WTC11 (cell line): Measurements from ENCODE around the gene GNB5. TPM values are rescaled to one million over a fixed set of nuclear protein-coding genes. Genes with fewer than 3 reads are reported as not detected.

ENCODE experiments used
- ATAC-seq: fragments of 200-7000 bp; cut with Tn5 transposase; 2 replicates; pipeline ENCODE4 v1.10.0; 2021; ENCODE audit warnings: mild to moderate bottlenecking, moderate library complexity
- CTCF ChIA-PET: fragments of 300-600 bp; sonication (Branson Sonifier 250); formaldehyde crosslinking; loops from one replicate; lab custom pipeline; 2021; ENCODE audit warnings: antibody characterized with exemption; lab: Charles Lee
- POLR2A ChIA-PET: fragments of 350-600 bp; sonication (Branson Sonifier 250); formaldehyde crosslinking; loops from one replicate; lab custom pipeline; 2021; ENCODE audit warnings: antibody characterized with exemption; lab: Charles Lee
- DNase-seq: peaks from one replicate; pipeline ENCODE4 v3.0.0; 2021; ENCODE audit warnings: low spot score
- H3K27ac Mint-ChIP-seq: 2 replicates; pipeline ENCODE4 v1.8.0; 2021; ENCODE audit warnings: mixed read lengths
- H3K27me3 Mint-ChIP-seq: 2 replicates; pipeline ENCODE4 v1.8.0; 2021; ENCODE audit warnings: low read depth, mild to moderate bottlenecking, moderate library complexity, mixed read lengths
- H3K36me3 Mint-ChIP-seq: 2 replicates; pipeline ENCODE4 v1.8.0; 2021; ENCODE audit warnings: mixed read lengths
- H3K4me1 Mint-ChIP-seq: 2 replicates; pipeline ENCODE4 v1.8.0; 2022; ENCODE audit warnings: mixed read lengths
- H3K4me3 Mint-ChIP-seq: 2 replicates; pipeline ENCODE4 v1.8.0; 2021; ENCODE audit warnings: mild to moderate bottlenecking, moderate library complexity, mixed read lengths
- H3K9me3 Mint-ChIP-seq: 2 replicates; pipeline ENCODE4 v1.8.0; 2021; ENCODE audit warnings: mixed read lengths
- ATF1 ChIP-seq: sonication (generic); formaldehyde crosslinking; IDR thresholded peaks from 2 replicates; pipeline ENCODE4 v1.8.1; 2023; ENCODE audit warnings: mild to moderate bottlenecking, moderate library complexity, missing genetic modification reagents
- ATF3 ChIP-seq: sonication (generic); formaldehyde crosslinking; conservative IDR thresholded peaks from 2 replicates; pipeline ENCODE4 v1.8.1; 2022; ENCODE audit warnings: mild to moderate bottlenecking, missing genetic modification reagents
- ELF4 ChIP-seq: sonication (generic); formaldehyde crosslinking; IDR thresholded peaks from 2 replicates; pipeline ENCODE4 v1.8.1; 2022; ENCODE audit warnings: low read depth, mild to moderate bottlenecking, moderate library complexity, missing genetic modification reagents
- ESRRA ChIP-seq: sonication (generic); formaldehyde crosslinking; IDR thresholded peaks from 2 replicates; pipeline ENCODE4 v1.8.1; 2022; ENCODE audit warnings: mild to moderate bottlenecking, missing genetic modification reagents, borderline replicate concordance
- FOXK1 ChIP-seq: sonication (generic); formaldehyde crosslinking; IDR thresholded peaks from 2 replicates; pipeline ENCODE4 v1.8.0; 2022; ENCODE audit warnings: mild to moderate bottlenecking, moderate library complexity, missing genetic modification reagents
- FOXP1 ChIP-seq: sonication (generic); formaldehyde crosslinking; IDR thresholded peaks from 2 replicates; pipeline ENCODE4 v1.8.0; 2022; ENCODE audit warnings: missing genetic modification reagents, mild to moderate bottlenecking, moderate library complexity, borderline replicate concordance
- IRF1 ChIP-seq: sonication (generic); formaldehyde crosslinking; IDR thresholded peaks from 2 replicates; pipeline ENCODE4 v1.8.0; 2023; ENCODE audit warnings: missing genetic modification reagents
- IRF2 ChIP-seq: sonication (generic); formaldehyde crosslinking; IDR thresholded peaks from 2 replicates; pipeline ENCODE4 v1.8.0; 2022; ENCODE audit warnings: low read depth, missing genetic modification reagents, borderline replicate concordance
- KAT7 ChIP-seq: sonication (generic); formaldehyde crosslinking; IDR thresholded peaks from 2 replicates; pipeline ENCODE4 v1.8.1; 2023; ENCODE audit warnings: missing genetic modification reagents, mild to moderate bottlenecking, borderline replicate concordance
- MLX ChIP-seq: sonication (generic); formaldehyde crosslinking; IDR thresholded peaks from 2 replicates; pipeline ENCODE4 v1.8.1; 2023; ENCODE audit warnings: mild to moderate bottlenecking, missing genetic modification reagents, moderate library complexity
- SMAD3 ChIP-seq: sonication (generic); formaldehyde crosslinking; IDR thresholded peaks from 2 replicates; pipeline ENCODE4 v1.8.0; 2022; ENCODE audit warnings: missing genetic modification reagents, mild to moderate bottlenecking, borderline replicate concordance
- TCF7 ChIP-seq: sonication (generic); formaldehyde crosslinking; IDR thresholded peaks from 2 replicates; pipeline ENCODE4 v1.8.0; 2022; ENCODE audit warnings: mild to moderate bottlenecking, low read depth, missing genetic modification reagents, moderate library complexity
- TEAD1 ChIP-seq: sonication (generic); formaldehyde crosslinking; IDR thresholded peaks from 2 replicates; pipeline ENCODE4 v1.8.0; 2022; ENCODE audit warnings: mild to moderate bottlenecking, missing genetic modification reagents
- ZNF263 ChIP-seq: sonication (generic); formaldehyde crosslinking; IDR thresholded peaks from 2 replicates; pipeline ENCODE4 v1.8.1; 2022; ENCODE audit warnings: low read depth, mild to moderate bottlenecking, moderate library complexity, missing genetic modification reagents
- total RNA-seq: library from RNA; stranded (reverse); gene quantifications from 3 replicates; pipeline ENCODE4 v1.2.3, GENCODE V29; 2021
- TF ChIP-seq, protein P1 (sequence below): sonication (generic); formaldehyde crosslinking; IDR thresholded peaks from 2 replicates; pipeline ENCODE4 v1.8.1; 2022; ENCODE audit warnings: mild to moderate bottlenecking, moderate library complexity, missing genetic modification reagents
- TF ChIP-seq, protein P2 (sequence below): sonication (generic); formaldehyde crosslinking; IDR thresholded peaks from 2 replicates; pipeline ENCODE4 v1.8.0; 2022; ENCODE audit warnings: mild to moderate bottlenecking, missing genetic modification reagents
- TF ChIP-seq, protein P3 (sequence below): sonication (generic); formaldehyde crosslinking; IDR thresholded peaks from 2 replicates; pipeline ENCODE4 v1.8.0; 2022; ENCODE audit warnings: mild to moderate bottlenecking, missing genetic modification reagents
- TF ChIP-seq, protein P4 (sequence below): fragments of 250-450 bp; sonication (Bioruptor Pico); IDR thresholded peaks from 2 replicates; pipeline ENCODE4 v1.9.0; 2021; ENCODE audit warnings: mild to moderate bottlenecking
- TF ChIP-seq, protein P5 (sequence below): sonication (generic); formaldehyde crosslinking; IDR thresholded peaks from 2 replicates; pipeline ENCODE4 v1.8.1; 2022; ENCODE audit warnings: missing genetic modification reagents, borderline replicate concordance
- TF ChIP-seq, protein P6 (sequence below): fragments of 250-450 bp; sonication (Bioruptor Pico); IDR thresholded peaks from 2 replicates; pipeline ENCODE4 v1.9.0; 2021; ENCODE audit warnings: mild to moderate bottlenecking

GNB5 gene
- total RNA-seq, 1 experiment from 2014 or later = 37.0 TPM

DNA sequence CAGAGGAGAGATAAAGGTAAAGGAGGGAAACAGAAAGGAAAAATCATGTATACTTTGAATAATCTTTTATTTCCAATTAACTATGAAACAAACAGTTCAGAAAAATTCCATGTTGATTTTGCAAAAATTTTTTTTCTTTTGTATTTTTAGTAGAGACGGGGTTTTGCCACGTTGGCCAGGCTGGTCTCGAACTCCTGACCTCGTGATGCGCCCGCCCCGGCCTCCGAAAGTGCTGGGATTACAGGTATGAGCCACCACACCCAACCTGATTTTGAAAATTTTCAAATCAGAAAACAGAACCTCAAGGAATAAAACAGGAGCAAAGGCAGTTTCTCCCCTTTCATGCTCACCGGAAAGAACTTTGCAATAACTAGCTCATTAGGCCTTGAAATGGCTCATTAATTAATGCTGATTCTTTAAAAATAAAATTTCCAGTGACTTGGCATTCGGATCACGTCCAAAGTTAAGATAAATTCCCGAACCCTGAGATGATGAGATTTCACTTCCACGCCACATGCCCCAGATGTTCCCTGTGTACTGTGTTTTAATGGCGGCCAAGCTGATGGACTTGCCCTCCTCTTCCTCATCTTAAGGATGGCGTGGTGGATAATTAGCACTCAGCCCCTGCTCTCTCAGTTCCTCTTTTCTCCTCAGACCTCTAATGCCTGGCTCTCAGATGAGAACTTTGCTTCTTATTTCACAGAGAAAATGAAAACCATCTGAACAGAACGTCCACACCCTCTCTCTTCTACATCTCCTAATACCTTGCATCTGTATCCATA is 89.5 kb downstream of the GNB5 start:
- Mint-ChIP-seq H3K27ac (no peak overlapping the region), H3K36me3 (no peaks in the 10 kb centered on the region), H3K4me1 (peaks cover 4% of the 10 kb centered on the region; the same call in 1 of the 2 replicates), H3K4me3 (no peak overlapping the region), H3K9me3 (no peaks in the 10 kb centered on the region), H3K27me3 (peaks cover 4% of the 10 kb centered on the region; the same call in 1 of the 2 replicates)
- ChIA-PET CTCF (interaction anchor here (0.6 kb wide), 1 partner anchor 94 kb away, joined by 6 read pairs; no protein-coding TSS in a partner anchor), POLR2A (no interaction called here)
- TF ChIP-seq, protein P1, sequence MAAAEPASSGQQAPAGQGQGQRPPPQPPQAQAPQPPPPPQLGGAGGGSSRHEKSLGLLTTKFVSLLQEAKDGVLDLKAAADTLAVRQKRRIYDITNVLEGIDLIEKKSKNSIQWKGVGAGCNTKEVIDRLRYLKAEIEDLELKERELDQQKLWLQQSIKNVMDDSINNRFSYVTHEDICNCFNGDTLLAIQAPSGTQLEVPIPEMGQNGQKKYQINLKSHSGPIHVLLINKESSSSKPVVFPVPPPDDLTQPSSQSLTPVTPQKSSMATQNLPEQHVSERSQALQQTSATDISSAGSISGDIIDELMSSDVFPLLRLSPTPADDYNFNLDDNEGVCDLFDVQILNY (CRISPR knock-in tag) = no peak
- TF ChIP-seq, protein P2, sequence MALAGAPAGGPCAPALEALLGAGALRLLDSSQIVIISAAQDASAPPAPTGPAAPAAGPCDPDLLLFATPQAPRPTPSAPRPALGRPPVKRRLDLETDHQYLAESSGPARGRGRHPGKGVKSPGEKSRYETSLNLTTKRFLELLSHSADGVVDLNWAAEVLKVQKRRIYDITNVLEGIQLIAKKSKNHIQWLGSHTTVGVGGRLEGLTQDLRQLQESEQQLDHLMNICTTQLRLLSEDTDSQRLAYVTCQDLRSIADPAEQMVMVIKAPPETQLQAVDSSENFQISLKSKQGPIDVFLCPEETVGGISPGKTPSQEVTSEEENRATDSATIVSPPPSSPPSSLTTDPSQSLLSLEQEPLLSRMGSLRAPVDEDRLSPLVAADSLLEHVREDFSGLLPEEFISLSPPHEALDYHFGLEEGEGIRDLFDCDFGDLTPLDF (CRISPR knock-in tag) = no peak
- TF ChIP-seq KAT7 (CRISPR knock-in tag) (no peak), TCF7 (CRISPR knock-in tag) (no peak), FOXP1 (CRISPR knock-in tag) (no peak), ESRRA (CRISPR knock-in tag) (no peak), IRF2 (no peak), ATF3 (CRISPR knock-in tag) (no peak), SMAD3 (CRISPR knock-in tag) (no peak)
- TF ChIP-seq, protein P3, sequence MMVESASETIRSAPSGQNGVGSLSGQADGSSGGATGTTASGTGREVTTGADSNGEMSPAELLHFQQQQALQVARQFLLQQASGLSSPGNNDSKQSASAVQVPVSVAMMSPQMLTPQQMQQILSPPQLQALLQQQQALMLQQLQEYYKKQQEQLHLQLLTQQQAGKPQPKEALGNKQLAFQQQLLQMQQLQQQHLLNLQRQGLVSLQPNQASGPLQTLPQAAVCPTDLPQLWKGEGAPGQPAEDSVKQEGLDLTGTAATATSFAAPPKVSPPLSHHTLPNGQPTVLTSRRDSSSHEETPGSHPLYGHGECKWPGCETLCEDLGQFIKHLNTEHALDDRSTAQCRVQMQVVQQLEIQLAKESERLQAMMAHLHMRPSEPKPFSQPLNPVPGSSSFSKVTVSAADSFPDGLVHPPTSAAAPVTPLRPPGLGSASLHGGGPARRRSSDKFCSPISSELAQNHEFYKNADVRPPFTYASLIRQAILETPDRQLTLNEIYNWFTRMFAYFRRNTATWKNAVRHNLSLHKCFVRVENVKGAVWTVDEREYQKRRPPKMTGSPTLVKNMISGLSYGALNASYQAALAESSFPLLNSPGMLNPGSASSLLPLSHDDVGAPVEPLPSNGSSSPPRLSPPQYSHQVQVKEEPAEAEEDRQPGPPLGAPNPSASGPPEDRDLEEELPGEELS (CRISPR knock-in tag) = no peak
- no peak for DNase-seq
- no peak for ATAC-seq

DNA sequence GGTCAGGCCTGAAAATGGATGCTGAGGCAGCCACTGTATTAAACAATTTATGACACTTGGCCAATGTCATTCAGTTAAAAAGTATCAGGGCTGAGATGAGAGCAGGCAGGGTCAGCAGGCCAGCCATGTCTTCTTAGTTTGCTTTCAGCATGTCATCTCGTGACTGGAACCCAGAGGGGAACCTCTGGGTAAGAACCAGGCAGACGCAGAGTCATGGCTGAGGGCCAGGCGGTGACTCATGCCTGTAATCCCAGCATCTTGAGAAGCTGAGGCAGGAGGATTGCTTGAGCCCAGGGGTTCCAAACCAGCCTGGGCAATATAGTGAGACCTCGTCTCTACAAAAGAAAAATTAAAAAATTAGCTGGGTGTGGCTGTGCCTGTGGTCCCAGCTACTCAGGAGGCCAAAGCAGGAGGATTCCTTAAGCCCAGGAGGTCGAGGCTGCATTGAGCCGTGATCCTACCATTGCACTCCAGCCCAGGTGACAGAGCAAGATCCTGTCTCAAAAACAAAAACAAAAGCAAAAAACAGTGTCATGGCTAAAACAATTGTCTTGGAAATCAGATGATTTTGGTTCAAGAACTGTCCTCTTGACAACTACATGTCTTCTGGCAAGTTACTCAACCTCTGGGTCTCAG is 90.3 kb downstream of the GNB5 start:
- Mint-ChIP-seq H3K36me3 (no peaks in the 10 kb centered on the region), H3K9me3 (peaks cover 1% of the 10 kb centered on the region; the same call in 1 of the 2 replicates), H3K4me3 (no peak overlapping the region), H3K27me3 (peaks cover 4% of the 10 kb centered on the region; the same call in 1 of the 2 replicates), H3K27ac (no peak overlapping the region), H3K4me1 (peaks cover 4% of the 10 kb centered on the region; the same call in 1 of the 2 replicates)
- ChIA-PET CTCF (interaction anchor here (0.6 kb wide), 1 partner anchor 95 kb away, joined by 6 read pairs; no protein-coding TSS in a partner anchor), POLR2A (no interaction called here)
- ATAC-seq (no peak), DNase-seq (no peak)
- TF ChIP-seq, protein P4, sequence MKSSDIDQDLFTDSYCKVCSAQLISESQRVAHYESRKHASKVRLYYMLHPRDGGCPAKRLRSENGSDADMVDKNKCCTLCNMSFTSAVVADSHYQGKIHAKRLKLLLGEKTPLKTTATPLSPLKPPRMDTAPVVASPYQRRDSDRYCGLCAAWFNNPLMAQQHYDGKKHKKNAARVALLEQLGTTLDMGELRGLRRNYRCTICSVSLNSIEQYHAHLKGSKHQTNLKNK (CRISPR knock-in tag) = no peak
- TF ChIP-seq ZNF263 (CRISPR knock-in tag) (no peak), FOXK1 (CRISPR knock-in tag) (no peak), IRF1 (CRISPR knock-in tag) (no peak), TEAD1 (no peak), ELF4 (CRISPR knock-in tag) (no peak), ATF1 (CRISPR knock-in tag) (no peak), MLX (CRISPR knock-in tag) (no peak)
- TF ChIP-seq, protein P5, sequence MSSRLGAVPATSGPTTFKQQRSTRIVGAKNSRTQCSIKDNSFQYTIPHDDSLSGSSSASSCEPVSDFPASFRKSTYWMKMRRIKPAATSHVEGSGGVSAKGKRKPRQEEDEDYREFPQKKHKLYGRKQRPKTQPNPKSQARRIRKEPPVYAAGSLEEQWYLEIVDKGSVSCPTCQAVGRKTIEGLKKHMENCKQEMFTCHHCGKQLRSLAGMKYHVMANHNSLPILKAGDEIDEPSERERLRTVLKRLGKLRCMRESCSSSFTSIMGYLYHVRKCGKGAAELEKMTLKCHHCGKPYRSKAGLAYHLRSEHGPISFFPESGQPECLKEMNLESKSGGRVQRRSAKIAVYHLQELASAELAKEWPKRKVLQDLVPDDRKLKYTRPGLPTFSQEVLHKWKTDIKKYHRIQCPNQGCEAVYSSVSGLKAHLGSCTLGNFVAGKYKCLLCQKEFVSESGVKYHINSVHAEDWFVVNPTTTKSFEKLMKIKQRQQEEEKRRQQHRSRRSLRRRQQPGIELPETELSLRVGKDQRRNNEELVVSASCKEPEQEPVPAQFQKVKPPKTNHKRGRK (CRISPR knock-in tag) = no peak
- TF ChIP-seq, protein P2 (CRISPR knock-in tag) = no peak
- TF ChIP-seq, protein P6, sequence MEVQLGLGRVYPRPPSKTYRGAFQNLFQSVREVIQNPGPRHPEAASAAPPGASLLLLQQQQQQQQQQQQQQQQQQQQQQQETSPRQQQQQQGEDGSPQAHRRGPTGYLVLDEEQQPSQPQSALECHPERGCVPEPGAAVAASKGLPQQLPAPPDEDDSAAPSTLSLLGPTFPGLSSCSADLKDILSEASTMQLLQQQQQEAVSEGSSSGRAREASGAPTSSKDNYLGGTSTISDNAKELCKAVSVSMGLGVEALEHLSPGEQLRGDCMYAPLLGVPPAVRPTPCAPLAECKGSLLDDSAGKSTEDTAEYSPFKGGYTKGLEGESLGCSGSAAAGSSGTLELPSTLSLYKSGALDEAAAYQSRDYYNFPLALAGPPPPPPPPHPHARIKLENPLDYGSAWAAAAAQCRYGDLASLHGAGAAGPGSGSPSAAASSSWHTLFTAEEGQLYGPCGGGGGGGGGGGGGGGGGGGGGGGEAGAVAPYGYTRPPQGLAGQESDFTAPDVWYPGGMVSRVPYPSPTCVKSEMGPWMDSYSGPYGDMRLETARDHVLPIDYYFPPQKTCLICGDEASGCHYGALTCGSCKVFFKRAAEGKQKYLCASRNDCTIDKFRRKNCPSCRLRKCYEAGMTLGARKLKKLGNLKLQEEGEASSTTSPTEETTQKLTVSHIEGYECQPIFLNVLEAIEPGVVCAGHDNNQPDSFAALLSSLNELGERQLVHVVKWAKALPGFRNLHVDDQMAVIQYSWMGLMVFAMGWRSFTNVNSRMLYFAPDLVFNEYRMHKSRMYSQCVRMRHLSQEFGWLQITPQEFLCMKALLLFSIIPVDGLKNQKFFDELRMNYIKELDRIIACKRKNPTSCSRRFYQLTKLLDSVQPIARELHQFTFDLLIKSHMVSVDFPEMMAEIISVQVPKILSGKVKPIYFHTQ (CRISPR knock-in tag) = no peak
